HEK293 (cell line): Measurements from ENCODE around the gene RASGRF2.
"Not testable (repeated sequence)": the region's sequence is repeated elsewhere in the genome, so short reads cannot be mapped to it uniquely, and the experiment has no call there.

Experiments used
- CTCF ChIP-seq: fragments of 450-650 bp; formaldehyde crosslinking; IDR thresholded peaks from 2 replicates; pipeline ENCODE4 v1.5.1; 2016; ENCODE audit warnings: missing biosample characterization, missing genetic modification characterization
- ZBTB11 ChIP-seq: fragments of 450-650 bp; formaldehyde crosslinking; conservative IDR thresholded peaks from 2 replicates; pipeline ENCODE4 v1.5.1; 2016; ENCODE audit warnings: low read depth, missing biosample characterization, missing genetic modification characterization
- ZFP41 ChIP-seq: fragments of 450-650 bp; formaldehyde crosslinking; IDR thresholded peaks from 2 replicates; pipeline ENCODE4 v1.5.1; 2016; ENCODE audit warnings: missing biosample characterization, missing genetic modification characterization, borderline replicate concordance
- ZNF121 ChIP-seq: fragments of 450-650 bp; formaldehyde crosslinking; IDR thresholded peaks from 2 replicates; pipeline ENCODE4 v1.5.1; 2016; ENCODE audit warnings: missing biosample characterization, missing genetic modification characterization
- ZNF138 ChIP-seq: fragments of 450-650 bp; formaldehyde crosslinking; IDR thresholded peaks from 2 replicates; pipeline ENCODE4 v1.5.1; 2016; ENCODE audit warnings: missing biosample characterization, missing genetic modification characterization, borderline replicate concordance
- ZNF140 ChIP-seq: fragments of 450-650 bp; formaldehyde crosslinking; IDR thresholded peaks from 2 replicates; pipeline ENCODE4 v1.5.1; 2016; ENCODE audit warnings: missing biosample characterization, missing genetic modification characterization
- ZNF274 ChIP-seq, 2 experiments: fragments of 200-500 bp in 1 of 2; fragments of 450-650 bp in 1 of 2; sonication (Bioruptor generic) in 1 of 2; formaldehyde crosslinking in 1 of 2; IDR thresholded peaks; 2 replicates each; pipeline versions ENCODE4 v1.5.1 to v1.6.1; 2014 to 2016; ENCODE audit warnings: borderline replicate concordance in 1 of 2, inconsistent platforms in 1 of 2, low read length in 1 of 2, missing biosample characterization in 1 of 2, missing genetic modification characterization in 1 of 2
- ZNF830 ChIP-seq: fragments of 450-650 bp; IDR thresholded peaks from 2 replicates; pipeline ENCODE4 v1.5.0; 2018; ENCODE audit warnings: missing biosample characterization, missing genetic modification characterization, low read depth, mild to moderate bottlenecking, moderate library complexity

DNA sequence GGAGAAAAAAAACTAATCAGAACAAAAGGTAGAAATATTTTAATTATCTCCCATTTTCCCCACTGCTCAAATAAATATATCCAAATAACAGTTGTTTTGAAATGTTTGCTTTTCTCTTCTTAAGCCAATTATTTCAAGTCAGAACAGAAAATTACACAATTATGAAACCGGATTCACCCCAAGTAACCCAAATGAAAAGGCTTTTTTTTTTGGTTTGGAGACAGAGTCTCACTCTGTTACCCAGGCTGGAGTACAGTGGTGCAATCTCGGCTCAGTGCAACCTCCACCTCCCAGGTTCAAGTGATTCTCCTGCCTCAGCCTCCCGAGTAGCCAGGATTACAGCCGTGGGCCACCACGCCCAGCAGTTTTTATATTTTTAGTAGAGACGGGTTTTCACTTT is 164.5 kb downstream of the RASGRF2 start:
- not testable (repeated sequence) for TF ChIP-seq ZNF121 (tag by site-specific recombination); CTCF; ZNF274 (IDR thresholded peaks at IDR 0.05; ENCODE audit: low read length); ZNF274 (tag by site-specific recombination; IDR thresholded peaks at IDR 0.05; ENCODE audit: borderline replicate concordance); ZNF140 (tag by site-specific recombination); ZBTB11 (tag by site-specific recombination); ZFP41 (tag by site-specific recombination); ZNF138; ZNF830
